HG02678 (cell line): Measurements from ENCODE around the gene FRMD6.
A peak's percentile ranks its signal among the peaks of the same experiment; 100 is the strongest.
"Not testable (repeated sequence)": the region's sequence is repeated elsewhere in the genome, so short reads cannot be mapped to it uniquely, and the experiment has no call there.

Source experiments
- ATAC-seq: cut with Tn5 transposase; IDR thresholded peaks from one replicate; pipeline ENCODE4 v1.9.1; 2021; ENCODE audit warnings: mild to moderate bottlenecking, moderate library complexity; ENCODE audit not compliant: unreplicated experiment

Gene FRMD6

GRCh38 chr14:51766586-51766985 is 114.9 kb downstream of the FRMD6 start:
- ATAC-seq = not testable (repeated sequence)

DNA sequence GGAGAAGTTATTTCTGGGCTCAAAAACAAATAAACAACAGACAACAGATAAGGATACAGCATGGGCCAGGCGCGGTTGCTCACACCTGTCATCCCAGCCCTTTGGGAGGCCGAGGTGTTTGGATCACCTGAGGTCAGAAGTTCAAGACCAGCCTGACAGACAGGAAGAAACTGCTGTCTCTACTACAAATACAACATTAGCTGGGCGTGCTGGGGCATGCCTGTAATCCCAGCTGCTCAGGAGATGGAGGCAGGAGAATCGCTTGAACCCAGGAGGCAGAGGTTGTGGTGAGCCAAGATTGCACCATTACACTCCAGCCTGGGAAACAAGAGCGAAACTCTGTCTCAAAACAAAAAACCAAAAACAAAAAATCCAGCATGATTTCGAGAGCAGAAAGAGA is 117.6 kb downstream of the FRMD6 start:
- ATAC-seq = not testable (repeated sequence)

DNA sequence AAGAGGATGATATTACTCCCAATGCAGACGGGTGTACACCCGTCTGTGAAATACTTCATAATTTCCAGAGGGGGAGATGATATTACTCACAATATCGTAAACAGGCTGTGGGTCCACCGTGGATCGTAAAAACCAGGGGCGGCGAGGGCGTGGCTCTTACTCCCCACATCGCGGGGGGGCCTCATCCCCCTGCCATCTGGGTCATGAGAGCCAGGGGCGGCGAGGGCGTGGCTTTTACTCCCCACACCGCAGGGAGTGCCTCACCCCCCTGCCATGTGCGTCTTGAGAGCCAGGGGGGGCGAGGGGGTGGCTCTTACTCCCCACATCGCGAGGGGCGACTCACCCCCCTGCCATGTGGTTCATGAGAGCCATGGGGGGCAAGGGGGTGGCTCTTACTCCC is 122.5 kb downstream of the FRMD6 start:
- no peak for ATAC-seq

DNA sequence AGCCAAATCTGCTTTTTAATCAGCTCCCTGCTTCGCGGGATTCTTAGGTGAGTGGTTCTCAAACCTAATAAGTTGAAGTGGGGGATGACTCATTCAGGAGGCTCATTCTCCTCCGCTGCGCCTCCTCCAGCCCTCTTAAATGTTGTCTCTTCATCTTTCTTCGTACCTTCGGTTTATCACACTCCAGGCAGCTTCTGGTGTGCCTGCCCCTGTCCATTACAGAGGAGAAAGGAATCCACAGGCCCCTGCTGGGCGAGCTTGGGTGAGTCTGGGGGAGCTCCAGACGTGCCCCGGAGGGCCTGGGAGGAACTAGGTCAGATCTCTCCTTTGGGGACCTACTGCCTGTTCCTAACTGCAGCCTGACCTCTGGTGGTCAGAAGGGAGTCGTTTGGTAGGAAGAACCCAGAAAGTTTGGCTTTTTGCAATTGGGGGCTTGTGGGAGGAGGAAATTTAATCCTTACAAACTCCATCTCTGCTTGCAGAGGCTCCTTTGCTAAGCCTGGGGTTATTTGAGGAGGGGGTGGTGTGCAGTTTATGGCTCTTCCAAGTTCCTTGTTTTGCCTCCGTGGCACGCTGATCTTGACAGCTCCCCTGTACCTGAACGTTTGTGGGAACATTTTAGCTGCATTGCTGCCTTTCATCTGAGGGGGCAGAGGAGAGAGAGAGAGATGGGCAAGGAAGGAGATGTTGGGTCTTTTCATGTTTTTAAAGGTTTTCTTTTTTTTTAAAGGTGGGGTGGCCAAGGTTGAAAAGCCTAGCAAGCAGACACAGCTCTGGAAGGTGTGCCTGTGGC is 124.6 kb downstream of the FRMD6 start:
- ATAC-seq = no peak

- ATAC-seq = peak; percentile 63
These were observed 128.4 kb downstream of the FRMD6 start for GRCh38 chr14:51780006-51780692.
